B cell (primary cell): ENCODE results near the gene RBM23. TPM values are rescaled to one million over a fixed set of nuclear protein-coding genes. Genes with fewer than 3 reads are reported as not detected.
A peak's percentile ranks its signal among the peaks of the same experiment; 100 is the strongest.

Experiments
- ATAC-seq: fragments of 200-7000 bp; cut with Tn5 transposase; one replicate; pipeline ENCODE4 v1.10.0; 2021; ENCODE audit warnings: low read depth, mild to moderate bottlenecking, moderate number of reproducible peaks, moderate library complexity
- CTCF ChIA-PET: fragments of 350-600 bp; sonication (Branson Sonifier 250); formaldehyde crosslinking; loops from one replicate; lab custom pipeline; 2021; ENCODE audit warnings: antibody characterized with exemption, inconsistent platforms; lab: Charles Lee
- POLR2A ChIA-PET: fragments of 350-600 bp; sonication (Branson Sonifier 250); formaldehyde crosslinking; loops from one replicate; lab custom pipeline; 2021; ENCODE audit warnings: antibody characterized with exemption; lab: Charles Lee
- DNase-seq: peaks from one replicate; pipeline ENCODE4 v3.0.0; 2013
- H2AFZ ChIP-seq: 2 replicates; pipeline ENCODE4 v1.6.1; 2012; ENCODE audit warnings: mild to moderate bottlenecking, low read depth, low read length; ENCODE audit not compliant: insufficient read depth, poor library complexity, severe bottlenecking
- H3K27ac ChIP-seq, 2 donors: 1 replicate in 1 of 2; 2 replicates in 1 of 2; pipeline ENCODE4 v1.5.1; 2012 to 2013; ENCODE audit warnings: low read length in 2 of 2, mild to moderate bottlenecking in 2 of 2, moderate library complexity in 1 of 2
- H3K27me3 ChIP-seq, 4 experiments: fragments of 200-600 bp in 1 of 4; sonication (generic) in 1 of 4; replicated peaks in 1 of 4; 1 replicate in 2 of 4; 2 replicates in 2 of 4; pipeline versions ENCODE4 v1.6.1 to v1.7.0; 2013 to 2016; ENCODE audit warnings: low read length in 3 of 4, mild to moderate bottlenecking in 2 of 4, mixed read lengths in 1 of 4, moderate library complexity in 1 of 4; ENCODE audit not compliant: insufficient read depth in 4 of 4, control insufficient read depth in 3 of 4; ENCODE audit errors: control extremely low read depth in 1 of 4
- H3K36me3 ChIP-seq, 2 experiments: replicated peaks in 1 of 2; 1 replicate in 1 of 2; 2 replicates in 1 of 2; pipeline versions ENCODE4 v1.6.1 to v1.7.1; 2013; ENCODE audit warnings: low read length in 1 of 2; ENCODE audit not compliant: insufficient read depth in 2 of 2, control insufficient read depth in 1 of 2; ENCODE audit errors: control extremely low read depth in 1 of 2, extremely low read depth in 1 of 2
- H3K4me1 ChIP-seq, 2 donors: fragments of 200-600 bp in 1 of 2; sonication (generic) in 1 of 2; 1 replicate in 1 of 2; 2 replicates in 1 of 2; pipeline versions ENCODE4 v1.5.1 to v1.6.1; 2013 to 2017; ENCODE audit warnings: low read length in 2 of 2; ENCODE audit not compliant: control insufficient read depth in 2 of 2, insufficient read depth in 2 of 2
- H3K4me2 ChIP-seq: replicated peaks from 2 replicates; pipeline ENCODE3; 2012; ENCODE audit warnings: mild to moderate bottlenecking, low read depth, low read length; ENCODE audit not compliant: poor library complexity, severe bottlenecking
- H3K4me3 ChIP-seq, 5 experiments: fragments of 200-600 bp in 1 of 5; sonication (generic) in 1 of 5; 1 replicate in 3 of 5; 2 replicates in 2 of 5; pipeline versions ENCODE4 v1.5.1 to v1.7.0; 2011 to 2016; ENCODE audit warnings: low read length in 4 of 5, mild to moderate bottlenecking in 4 of 5, low read depth in 2 of 5, control low read depth in 1 of 5, moderate library complexity in 1 of 5; ENCODE audit not compliant: insufficient read depth in 1 of 5; ENCODE audit errors: control extremely low read depth in 1 of 5, extremely low read depth in 1 of 5
- H3K79me2 ChIP-seq: fragments of 200-600 bp; sonication (generic); one replicate; pipeline ENCODE4 v1.6.0; 2016; ENCODE audit warnings: low read length; ENCODE audit not compliant: control insufficient read depth, insufficient read depth
- H3K9ac ChIP-seq: fragments of 200-600 bp; sonication (generic); 2 replicates; pipeline ENCODE4 v1.6.1; 2017; ENCODE audit warnings: mild to moderate bottlenecking, low read length, moderate library complexity
- H3K9me3 ChIP-seq, 3 donors: one replicate each; pipeline versions ENCODE4 v1.6.1 to v1.7.1; 2013; ENCODE audit warnings: low read length in 2 of 3; ENCODE audit not compliant: control insufficient read depth in 2 of 3, insufficient read depth in 1 of 3; ENCODE audit errors: control extremely low read depth in 1 of 3
- H4K20me1 ChIP-seq: 2 replicates; pipeline ENCODE4 v1.6.0; 2012; ENCODE audit warnings: mild to moderate bottlenecking, low read length; ENCODE audit not compliant: insufficient read depth, control insufficient read depth, poor library complexity, severe bottlenecking
- H3K27ac Mint-ChIP-seq: one replicate; pipeline ENCODE4 v1.8.0; 2021; ENCODE audit warnings: mixed read lengths
- H3K27me3 Mint-ChIP-seq: one replicate; pipeline ENCODE4 v1.8.0; 2021; ENCODE audit warnings: mixed read lengths
- H3K4me1 Mint-ChIP-seq: one replicate; pipeline ENCODE4 v1.8.0; 2021; ENCODE audit warnings: mixed read lengths
- H3K4me3 Mint-ChIP-seq: one replicate; pipeline ENCODE4 v1.8.0; 2021; ENCODE audit warnings: mixed read lengths
- H3K9me3 Mint-ChIP-seq: one replicate; pipeline ENCODE4 v1.8.0; 2022; ENCODE audit warnings: mixed read lengths; ENCODE audit not compliant: insufficient read depth
- CTCF ChIP-seq: fragments of 200-600 bp; IDR thresholded peaks from one replicate; pipeline ENCODE4 v1.8.0; 2022; ENCODE audit warnings: antibody characterized with exemption, mild to moderate bottlenecking
- EZH2 ChIP-seq: IDR thresholded peaks from 2 replicates; pipeline ENCODE4 v1.6.1; 2012; ENCODE audit warnings: borderline replicate concordance, low read depth, mild to moderate bottlenecking, moderate library complexity, low read length; ENCODE audit not compliant: insufficient read depth, poor library complexity, severe bottlenecking
- WGBS: methylation state at CpG from one replicate; pipeline ENCODE4 v1.1.5; 2013; ENCODE audit warnings: missing lambda C conversion rate; ENCODE audit not compliant: insufficient coverage; 5-methylcytosine and 5-hydroxymethylcytosine counted together
- intact Hi-C: fragments of 100-400 bp; cut with micrococcal nuclease; formaldehyde crosslinking; loops from one replicate; pipeline ENCODE4 v1.10.0; 2022
- polyA plus RNA-seq: library from polyadenylated mRNA; depleted of rRNA; stranded (reverse); fragments of >200 nt; gene quantifications from 2 replicates; pipeline ENCODE4 v1.2.3, GENCODE V29; 2012
- total RNA-seq, 2 donors: library from RNA; stranded (reverse); fragments of 120-200 nt in 1 of 2; gene quantifications; 1 replicate in 1 of 2; 2 replicates in 1 of 2; pipeline versions ENCODE4 v1.2.3 to v1.2.4, GENCODE V29; 2013 to 2022

Gene RBM23
- total and polyA plus RNA-seq, 2 donors (not counting 1 experiment from before 2014, with no cell fraction given) = 60.7 to 165 TPM

DNA sequence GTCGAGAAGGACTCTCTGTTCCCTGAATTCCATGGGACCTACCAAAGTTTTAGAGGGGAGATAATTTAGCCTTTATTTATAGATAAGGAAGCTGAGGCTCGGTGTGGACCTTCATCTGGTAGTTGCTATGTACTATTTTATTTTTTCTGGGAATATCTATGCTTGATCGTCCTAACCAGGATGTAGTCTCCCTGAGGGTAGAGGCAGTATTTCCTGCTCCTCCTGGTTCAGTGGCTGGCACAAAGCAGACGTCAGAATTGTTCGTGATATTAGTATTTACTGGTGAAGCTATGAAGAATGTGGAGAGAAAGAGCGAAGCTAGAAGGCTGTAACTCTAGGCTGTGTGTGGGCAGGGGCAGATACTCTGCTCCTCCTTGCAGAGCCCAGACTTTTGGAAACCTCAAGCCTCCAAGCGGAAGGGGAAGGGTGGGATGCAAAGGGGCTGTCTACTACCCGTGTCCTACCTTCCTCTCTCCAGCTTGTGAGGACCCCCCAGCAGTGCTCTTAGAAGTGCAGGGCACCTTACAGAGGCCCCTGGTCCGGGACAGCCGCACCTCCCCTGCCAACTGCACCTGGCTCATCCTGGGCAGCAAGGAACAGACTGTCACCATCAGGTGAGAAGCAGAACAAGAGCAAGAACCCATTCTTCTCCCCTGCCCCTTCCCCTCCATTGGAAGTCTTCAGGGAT lies 46.0 kb downstream of the RBM23 start:
- H3K4me1 Mint-ChIP-seq = peaks cover 36% of the 10 kb centered on the region
- Histone ChIP-seq H3K4me2 (peak overlapping the region; percentile 85), H3K4me3 (peak overlapping the region; percentile 79 to 97 (median 92)), H3K4me1 (peaks cover 19 to 35% of the 10 kb centered on the region in 2 donors), H3K79me2 (peaks cover 41% of the 10 kb centered on the region), H3K9me3 (no peaks in the 10 kb centered on the region), H4K20me1 (peaks cover 45% of the 10 kb centered on the region), H3K36me3 (peaks cover 2 to 50% of the 10 kb centered on the region in 2 experiments), H3K27me3 (no peaks in the 10 kb centered on the region), H3K27ac (peak overlapping the region; percentile 84 to 88), H3K9ac (peak overlapping the region; percentile 96), H2AFZ (peak overlapping the region; percentile 76)
- DNase-seq (no peak), ATAC-seq (no peak)
- TF ChIP-seq CTCF = no peak
- TF ChIP-seq EZH2 = no peak
- intact Hi-C loops = loop anchor here (1.0 to 5.0 kb wide), 4 partner anchors 27 to 134 kb away; partner anchors contain the start of gene AJUBA
- 72% methylated on average over 10 of the region's 10 CpGs for WGBS
- H3K27me3 Mint-ChIP-seq = no peaks in the 10 kb centered on the region
- ChIA-PET POLR2A (interaction anchor here (0.5 to 4.6 kb wide), 11 partner anchors 8 to 1417 kb away, joined by 3 to 61 read pairs (median 5); partner anchors contain the start of genes CHD8 and CPNE6), CTCF (interaction anchor here (0.7 to 7.9 kb wide), 32 partner anchors 10 to 488 kb away, joined by 3 to 111 read pairs (median 6); partner anchors contain the start of genes AJUBA, CDH24, DAD1 and HAUS4)
- no peaks in the 10 kb centered on the region for H3K9me3 Mint-ChIP-seq
- H3K27ac Mint-ChIP-seq = peak overlapping the region; percentile 88
- H3K4me3 Mint-ChIP-seq = peak overlapping the region; percentile 87
